Calu3 (cell line): ENCODE data around the gene AZU1. TPM values are rescaled to one million over a fixed set of nuclear protein-coding genes. Genes with fewer than 3 reads are reported as not detected.
A peak's percentile ranks its signal among the peaks of the same experiment; 100 is the strongest.
"Not testable (repeated sequence)": the region's sequence is repeated elsewhere in the genome, so short reads cannot be mapped to it uniquely, and the experiment has no call there.

Experiments used
- BruUV-seq: library from RNA; stranded (reverse); fragments of 400-500 nt; replicated peaks from 2 replicates; lab custom pipeline; 2021; lab: Mats Ljungman, UMichigan
- CTCF ChIA-PET: fragments of 300-600 bp; sonication (Branson Sonifier 250); formaldehyde crosslinking; loops from one replicate; lab custom pipeline; 2022; ENCODE audit warnings: antibody characterized with exemption; lab: Charles Lee
- DNase-seq: peaks from one replicate; pipeline ENCODE4 v3.0.0; 2022
- H3K27ac Mint-ChIP-seq: one replicate; pipeline ENCODE4 v1.8.0; 2022; ENCODE audit warnings: mixed read lengths; ENCODE audit not compliant: unreplicated experiment
- H3K27me3 Mint-ChIP-seq: one replicate; pipeline ENCODE4 v1.8.0; 2022; ENCODE audit warnings: mixed read lengths; ENCODE audit not compliant: unreplicated experiment
- H3K36me3 Mint-ChIP-seq: one replicate; pipeline ENCODE4 v1.8.0; 2022; ENCODE audit warnings: mild to moderate bottlenecking, moderate library complexity, mixed read lengths; ENCODE audit not compliant: insufficient read depth, unreplicated experiment
- H3K4me1 Mint-ChIP-seq: one replicate; pipeline ENCODE4 v1.8.0; 2022; ENCODE audit warnings: mild to moderate bottlenecking, low read depth, mixed read lengths; ENCODE audit not compliant: unreplicated experiment
- H3K4me3 Mint-ChIP-seq: one replicate; pipeline ENCODE4 v1.8.0; 2022; ENCODE audit warnings: mild to moderate bottlenecking, low read depth, moderate library complexity, mixed read lengths; ENCODE audit not compliant: unreplicated experiment
- H3K9me3 Mint-ChIP-seq: one replicate; pipeline ENCODE4 v1.8.0; 2022; ENCODE audit warnings: low read depth, mixed read lengths; ENCODE audit not compliant: unreplicated experiment
- CTCF ChIP-seq: fragments of 200-600 bp; IDR thresholded peaks from one replicate; pipeline ENCODE4 v1.8.0; 2022; ENCODE audit warnings: antibody characterized with exemption; ENCODE audit not compliant: unreplicated experiment
- intact Hi-C: fragments of 100-400 bp; cut with micrococcal nuclease; formaldehyde crosslinking; loops from one replicate; pipeline ENCODE4 v1.10.0; 2022; ENCODE audit not compliant: unreplicated experiment
- total RNA-seq: library from RNA; stranded (reverse); gene quantifications from 2 replicates; pipeline ENCODE4 v1.2.3, GENCODE V29; 2022

AZU1 gene
- total RNA-seq, 1 experiment from 2014 or later: not detected

GRCh38 chr19:848386-848921 lies 20.8 kb downstream of the AZU1 start:
- Mint-ChIP-seq H3K9me3 (no peaks in the 10 kb centered on the region), H3K36me3 (no peaks in the 10 kb centered on the region), H3K4me3 (no peak overlapping the region), H3K27ac (no peak overlapping the region), H3K4me1 (peaks cover 9% of the 10 kb centered on the region), H3K27me3 (peaks cover 60% of the 10 kb centered on the region)
- CTCF ChIA-PET: no interaction called here
- intact Hi-C loops: no loop called here
- TF ChIP-seq CTCF: no peak
- no TSS peak for BruUV-seq
- DNase-seq: no peak

- CTCF ChIA-PET: interaction anchor here (1.5 kb wide), 1 partner anchor 10 kb away, joined by 4 read pairs; the partner anchor contains the start of gene CFD
- BruUV-seq, H3K4me1 Mint-ChIP-seq, H3K36me3 Mint-ChIP-seq, intact Hi-C loops, H3K9me3 Mint-ChIP-seq, H3K27ac Mint-ChIP-seq, H3K4me3 Mint-ChIP-seq, DNase-seq: not testable (repeated sequence)
- H3K27me3 Mint-ChIP-seq: peaks cover 56% of the 10 kb centered on the region
Observed at GRCh38 chr19:849195-849594, 21.6 kb downstream of the AZU1 start.

GRCh38 chr19:850221-850978 lies 22.8 kb downstream of the AZU1 start:
- intact Hi-C loops: no loop called here
- no peak overlapping the region for H3K4me3 Mint-ChIP-seq
- CTCF ChIA-PET: interaction anchor here (0.6 to 1.5 kb wide), 2 partner anchors 9 to 173 kb away, joined by 3 to 4 read pairs; partner anchors contain the start of gene CFD
- H3K27me3 Mint-ChIP-seq: peaks cover 44% of the 10 kb centered on the region
- BruUV-seq: no TSS peak
- peaks cover 9% of the 10 kb centered on the region for H3K4me1 Mint-ChIP-seq
- peak; percentile 56 for DNase-seq
- no peak for TF ChIP-seq CTCF
- H3K27ac Mint-ChIP-seq: no peak overlapping the region
- H3K9me3 Mint-ChIP-seq: no peaks in the 10 kb centered on the region
- H3K36me3 Mint-ChIP-seq: no peaks in the 10 kb centered on the region

GRCh38 chr19:850979-851335 lies 23.3 kb downstream of the AZU1 start:
- Mint-ChIP-seq H3K9me3 (no peaks in the 10 kb centered on the region), H3K4me3 (no peak overlapping the region), H3K27ac (no peak overlapping the region), H3K36me3 (no peaks in the 10 kb centered on the region), H3K27me3 (peaks cover 38% of the 10 kb centered on the region), H3K4me1 (peaks cover 9% of the 10 kb centered on the region)
- TF ChIP-seq CTCF: no peak
- no TSS peak for BruUV-seq
- intact Hi-C loops: no loop called here
- no peak for DNase-seq
- CTCF ChIA-PET: interaction anchor here (1.5 kb wide), 1 partner anchor 8 kb away, joined by 4 read pairs; the partner anchor contains the start of gene CFD
